GM19099 (cell line): Measurements from ENCODE around the gene CLMN.

Source experiments
- POLR2A ChIP-seq: IDR thresholded peaks from 3 replicates; pipeline ENCODE4 v1.6.1; 2011; ENCODE audit warnings: low read depth; ENCODE audit not compliant: insufficient read length; ENCODE audit errors: extremely low read depth

The CLMN gene

DNA sequence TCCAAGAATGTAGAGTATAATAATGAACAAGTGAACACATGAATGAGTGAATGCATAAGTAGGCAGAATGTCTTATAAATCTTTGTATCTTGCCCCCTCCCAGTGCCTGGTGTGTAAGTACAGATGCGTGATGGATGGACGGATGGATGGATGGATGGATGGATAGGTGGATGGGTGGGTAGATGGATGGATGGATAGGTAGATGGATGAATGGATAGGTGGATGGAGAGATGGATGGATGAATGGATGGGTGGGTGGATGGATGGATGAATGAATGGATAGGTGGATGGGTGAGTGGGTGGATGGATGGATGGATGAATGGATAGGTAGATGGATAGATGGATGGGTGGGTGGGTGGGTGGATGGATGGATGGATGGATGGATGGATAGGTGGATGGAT lies 74.4 kb downstream of the CLMN start:
- TF ChIP-seq POLR2A, result no peak

DNA sequence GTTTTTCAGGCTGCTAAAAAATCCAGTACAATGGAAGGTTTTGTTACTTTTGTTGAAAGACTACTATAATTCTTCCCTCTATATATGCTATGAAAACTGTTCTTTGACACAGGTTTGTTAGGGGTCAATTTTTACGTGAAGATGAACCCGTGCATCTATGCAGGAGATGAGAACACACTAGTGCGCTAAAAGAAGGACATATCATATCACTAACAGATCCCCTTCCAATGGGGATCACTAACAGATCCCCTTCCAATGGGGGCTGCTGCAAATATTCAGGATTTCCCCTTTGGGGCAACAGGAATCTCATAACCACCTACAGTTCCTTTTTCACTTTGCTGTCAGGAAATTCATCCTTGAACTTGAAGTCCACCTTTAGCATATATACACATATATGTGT lies 75.1 kb downstream of the CLMN start:
- no peak for TF ChIP-seq POLR2A

DNA sequence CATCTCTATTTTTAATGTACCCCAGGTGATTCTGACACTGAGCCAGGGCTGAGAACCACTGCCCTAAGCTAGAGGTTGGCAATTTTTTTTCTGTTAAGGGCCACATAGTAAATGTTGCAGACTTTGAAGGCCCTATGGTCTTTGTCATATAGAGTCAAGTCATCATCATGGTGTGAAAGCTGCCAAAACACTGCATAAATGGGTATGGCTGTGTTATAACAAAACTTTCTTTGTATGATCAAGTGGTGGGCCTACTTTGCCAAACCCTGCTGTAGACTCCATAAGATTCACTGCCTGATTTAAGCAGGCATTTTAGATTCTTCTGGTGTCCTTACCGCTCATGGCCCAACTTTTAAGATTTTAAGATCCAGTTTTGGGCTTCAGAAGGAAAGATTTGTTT lies 76.8 kb downstream of the CLMN start:
- TF ChIP-seq POLR2A, result no peak

DNA sequence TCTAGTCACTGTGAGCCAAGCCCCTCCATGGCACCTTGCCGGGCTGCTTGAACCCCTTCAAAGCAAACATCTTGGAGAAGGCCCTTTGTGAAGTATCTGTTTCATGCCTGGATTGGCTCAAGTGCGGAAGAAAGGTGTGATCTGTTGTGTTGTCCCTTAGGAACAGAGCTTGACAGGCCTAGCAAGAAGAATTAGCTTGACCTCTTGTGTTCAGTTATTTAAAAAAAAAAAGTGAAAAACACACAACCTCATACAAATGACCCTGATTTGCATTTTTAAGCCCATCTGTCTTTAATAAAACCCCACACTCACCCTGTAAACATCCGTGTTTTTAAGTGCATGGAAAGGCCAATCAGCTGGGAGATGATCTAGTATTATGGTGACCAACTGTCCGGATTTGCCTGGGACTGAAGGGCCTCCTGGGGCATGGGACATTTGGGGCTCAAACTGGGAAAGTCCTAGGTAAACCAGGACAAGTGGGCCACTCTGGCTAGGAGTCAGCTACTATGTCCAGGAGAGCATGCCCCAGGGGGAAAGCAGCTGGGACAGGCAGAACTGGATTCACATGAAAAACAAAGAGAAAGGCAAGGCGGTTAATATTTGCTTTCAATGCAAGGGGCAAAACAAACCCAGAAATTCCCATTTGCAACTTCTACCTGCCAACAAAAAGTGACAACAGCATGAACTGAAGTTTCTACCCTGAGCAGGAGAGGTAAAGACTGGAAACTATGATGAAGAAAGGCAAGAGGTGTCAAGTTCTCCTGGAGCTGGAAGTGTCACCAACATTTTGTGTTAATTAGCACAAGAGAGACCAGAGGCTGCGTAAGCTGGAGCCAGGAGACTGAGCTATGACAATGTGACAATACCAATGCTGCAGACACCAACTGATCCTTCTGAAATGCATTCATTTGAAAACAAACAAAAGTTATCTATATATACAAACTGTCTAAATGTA lies 78.6 kb downstream of the CLMN start:
- TF ChIP-seq POLR2A, result no peak

DNA sequence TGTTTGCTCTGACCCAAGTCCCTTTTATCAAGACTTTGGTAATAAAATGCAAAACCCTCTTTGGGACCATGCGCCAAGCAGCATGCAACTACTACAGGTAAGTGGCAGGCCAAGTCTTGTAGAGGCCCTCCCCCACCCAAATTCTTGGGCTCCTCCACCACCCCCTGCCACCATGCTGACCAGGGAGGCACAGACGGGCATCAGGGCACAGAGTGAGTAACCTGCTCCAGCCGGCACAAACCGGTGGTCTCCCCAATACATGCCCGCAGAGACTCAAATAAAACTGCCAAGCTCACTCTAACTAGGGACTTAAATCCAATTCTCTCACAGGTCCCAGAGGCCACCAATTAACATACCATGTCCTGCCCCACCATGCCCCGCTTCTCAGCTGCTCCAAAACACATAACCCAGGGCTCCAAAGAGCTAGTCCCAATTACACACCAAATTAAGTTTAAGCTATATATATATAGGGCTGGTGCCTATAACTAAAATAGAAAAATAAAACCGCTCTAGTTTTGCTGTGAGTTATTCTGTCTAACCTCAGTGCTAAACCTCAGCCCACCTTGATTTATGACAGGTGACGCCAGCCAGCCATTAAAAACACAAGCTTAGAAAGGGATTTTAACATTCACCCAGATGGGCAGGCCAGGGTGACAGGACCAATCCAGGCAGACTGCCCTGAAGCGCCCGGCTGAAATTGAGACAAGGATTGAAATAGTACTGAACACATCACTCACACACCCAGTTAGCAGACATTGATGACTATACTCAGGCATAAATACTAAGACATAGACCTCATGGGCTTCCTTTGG lies 81.0 kb downstream of the CLMN start:
- no peak for TF ChIP-seq POLR2A

DNA sequence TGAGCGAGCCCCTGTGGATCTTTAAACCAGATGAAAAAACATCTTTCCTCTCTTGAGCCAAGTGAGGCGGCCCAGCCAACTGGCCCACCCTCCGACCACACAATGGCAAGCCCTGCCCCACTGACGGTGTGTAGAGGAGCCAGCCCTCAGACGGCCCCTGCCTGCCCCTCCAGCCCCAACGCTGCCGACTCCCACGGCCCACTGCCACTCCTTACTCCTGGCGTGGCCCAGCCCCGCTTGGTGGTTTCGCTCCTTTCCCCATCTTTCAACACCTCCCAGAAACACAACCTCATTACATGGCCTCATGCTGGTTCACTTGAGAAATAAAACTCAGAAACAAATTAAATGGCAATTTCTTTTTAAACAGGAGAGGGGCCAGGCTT lies 81.8 kb downstream of the CLMN start:
- no peak for TF ChIP-seq POLR2A

DNA sequence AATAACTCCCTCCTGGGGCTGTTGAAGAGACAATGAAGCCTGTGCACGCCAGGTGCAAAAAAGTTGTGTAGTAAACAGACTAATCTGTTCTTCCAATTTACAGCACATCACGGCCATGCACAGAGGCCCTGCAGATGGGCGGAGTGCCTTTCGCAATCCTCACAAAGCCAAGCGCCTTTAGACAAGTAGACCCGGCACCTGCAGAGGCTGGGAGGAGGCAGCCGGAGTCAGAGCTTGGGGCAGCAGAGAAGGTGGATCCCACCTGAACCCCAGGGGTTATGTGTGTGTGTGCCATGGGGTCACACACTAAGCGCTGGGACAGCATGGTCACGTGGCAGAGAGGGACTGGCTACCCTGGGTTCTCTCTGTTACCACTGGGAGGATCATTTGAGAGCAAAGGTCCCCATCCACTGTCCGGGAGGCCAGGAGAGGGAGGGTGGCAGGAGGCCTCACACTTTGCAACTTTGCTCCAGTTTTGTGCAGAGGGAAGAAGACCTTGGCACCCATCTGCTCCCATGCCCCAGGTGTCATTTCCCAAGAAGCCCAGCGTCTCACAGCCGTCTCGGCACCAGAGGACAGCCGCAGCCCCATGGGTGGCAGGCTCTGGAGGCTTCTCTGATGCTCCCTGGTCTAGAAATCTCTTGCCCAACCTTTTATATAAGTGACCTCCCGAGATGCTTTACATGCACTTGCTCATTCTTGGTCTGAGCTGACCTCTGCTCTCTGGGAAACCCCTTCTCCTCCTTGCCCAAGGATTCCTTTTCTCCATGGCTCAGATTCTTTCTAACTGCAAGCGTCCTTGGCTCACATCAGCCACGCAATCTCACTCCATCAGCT lies 82.4 kb downstream of the CLMN start:
- no peak for TF ChIP-seq POLR2A

DNA sequence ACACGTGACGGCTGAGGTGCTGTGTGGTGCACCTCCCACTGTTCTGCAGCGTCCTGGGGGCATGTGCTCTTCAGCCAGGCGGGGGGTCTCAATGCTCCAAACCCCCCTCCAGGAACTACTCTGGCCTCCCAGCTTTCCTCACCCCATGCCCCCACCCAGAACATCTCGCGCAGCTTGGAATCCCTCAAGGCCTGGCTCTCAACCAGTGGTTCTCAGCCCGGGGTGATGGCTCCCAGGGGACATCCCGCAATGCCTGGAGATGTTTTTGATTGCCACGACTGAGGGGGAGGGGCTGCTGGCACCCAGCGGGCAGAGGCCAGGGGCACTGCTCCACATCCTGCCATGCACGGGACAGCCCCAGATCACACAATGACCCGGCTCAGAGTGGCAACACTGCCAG lies 83.5 kb downstream of the CLMN start:
- TF ChIP-seq POLR2A, result no peak

DNA sequence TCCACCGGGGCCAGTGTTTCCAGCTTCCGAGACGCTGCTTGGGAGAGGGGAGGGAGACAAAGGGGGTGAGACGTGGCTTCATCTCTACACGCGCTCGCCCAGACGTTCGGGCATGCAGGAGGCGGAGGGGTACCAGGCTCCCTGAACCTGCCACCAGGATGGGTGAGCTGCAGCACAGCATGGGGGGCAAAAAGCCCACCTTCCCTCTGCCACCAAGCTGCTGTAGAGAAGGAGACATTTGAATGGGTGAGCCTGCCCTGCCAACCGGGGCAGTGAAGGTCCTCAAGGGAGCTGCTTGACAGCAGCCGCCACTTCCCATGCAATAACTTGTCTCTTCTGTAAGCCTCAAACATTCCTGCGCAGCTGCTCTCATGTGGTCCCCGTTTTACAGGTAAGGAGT lies 83.9 kb downstream of the CLMN start:
- TF ChIP-seq POLR2A, result no peak

DNA sequence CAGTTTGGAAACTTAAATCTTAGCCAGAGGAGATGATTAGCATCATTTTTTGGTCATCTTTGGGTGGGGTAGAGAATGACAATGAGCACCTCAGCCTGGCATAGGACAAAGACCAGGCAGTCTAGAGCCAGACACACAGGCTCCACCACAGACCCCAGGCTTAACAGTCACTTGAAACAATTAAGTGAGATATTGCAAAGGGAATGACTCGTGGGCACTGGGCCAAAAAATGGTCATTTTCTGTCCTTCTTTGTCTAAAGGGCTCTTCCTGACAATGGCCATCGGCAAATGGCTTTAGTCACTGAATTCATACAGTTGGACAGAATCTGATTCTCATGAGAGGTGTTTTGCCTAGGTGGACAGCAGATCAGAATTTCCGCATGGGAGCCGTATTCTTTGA lies 84.4 kb downstream of the CLMN start:
- no peak for TF ChIP-seq POLR2A

DNA sequence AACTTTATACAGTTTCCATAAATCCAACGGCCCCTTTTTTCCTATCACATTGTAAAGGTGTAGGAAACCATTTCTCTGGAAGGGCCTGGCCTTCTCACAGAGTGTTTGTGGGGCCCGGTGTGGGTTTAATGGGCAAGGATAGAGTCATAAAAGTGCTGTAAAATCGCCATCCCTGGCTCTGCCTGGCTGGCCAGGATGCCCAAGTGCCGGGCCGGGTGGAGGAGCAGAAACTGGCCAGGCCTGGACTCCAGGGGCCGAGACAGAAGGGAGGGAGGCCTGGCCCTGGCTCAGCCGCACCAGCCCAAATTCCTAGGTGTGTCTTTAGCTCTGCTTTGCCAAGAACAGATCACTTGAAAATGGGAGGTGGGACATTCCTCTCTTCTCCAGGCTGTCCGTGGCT lies 85.3 kb downstream of the CLMN start:
- TF ChIP-seq POLR2A, result no peak

DNA sequence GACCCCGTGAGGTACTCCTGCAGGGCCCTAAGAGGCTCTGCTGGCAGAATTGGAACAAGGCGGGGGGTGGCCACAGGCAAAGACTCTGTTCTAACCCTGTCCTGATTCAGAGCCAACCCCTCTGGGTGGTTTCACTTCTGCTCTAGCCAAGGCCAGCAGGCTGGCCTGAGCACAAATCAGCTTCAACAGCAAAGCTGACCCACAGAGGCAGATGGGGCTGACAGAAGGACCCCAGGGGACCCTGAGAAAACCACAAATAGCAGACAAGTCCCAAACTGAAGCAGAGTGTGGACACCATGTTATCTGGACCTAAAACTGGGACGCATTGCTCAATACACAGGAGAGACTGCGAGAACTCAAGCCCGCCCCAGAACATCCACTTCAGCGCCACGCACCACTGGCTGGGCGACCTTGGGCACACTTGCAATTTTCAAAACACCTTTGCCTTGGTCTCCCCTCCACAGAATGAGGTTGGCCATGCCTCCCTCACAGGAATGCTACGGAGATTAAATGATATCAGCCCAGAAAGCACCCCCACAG lies 85.9 kb downstream of the CLMN start:
- peak; percentile 14 for TF ChIP-seq POLR2A

DNA sequence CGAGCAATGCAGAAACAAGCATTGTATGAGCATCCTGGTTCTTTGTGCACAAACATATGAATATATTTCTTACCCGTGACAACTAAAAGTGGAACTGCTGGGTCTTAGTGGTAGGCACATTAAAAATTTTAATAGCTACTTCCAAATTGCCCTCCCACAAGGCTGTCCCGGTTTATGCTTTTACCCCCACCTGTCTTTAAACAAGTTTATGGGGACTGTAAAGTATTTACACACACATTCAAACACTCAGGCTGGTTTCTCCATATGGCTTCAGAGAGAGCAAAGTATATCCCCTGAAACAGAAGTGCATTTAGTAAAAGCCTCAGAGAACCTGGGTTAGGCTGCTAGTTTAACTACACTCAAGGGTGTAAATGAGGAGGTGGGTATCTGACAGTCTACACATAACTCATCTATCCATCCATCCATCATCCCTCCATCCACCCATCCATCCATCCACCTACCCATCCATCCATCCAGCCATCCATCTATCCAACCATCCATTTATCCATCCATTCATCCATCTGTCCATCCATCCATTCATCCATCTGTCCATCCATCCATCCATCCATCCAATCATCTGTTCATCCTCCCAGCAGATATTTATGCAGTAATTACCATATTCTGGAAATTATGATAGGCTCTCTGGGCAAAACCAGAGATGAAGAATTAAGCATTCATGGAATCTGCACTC lies 86.7 kb downstream of the CLMN start:
- no peak for TF ChIP-seq POLR2A

DNA sequence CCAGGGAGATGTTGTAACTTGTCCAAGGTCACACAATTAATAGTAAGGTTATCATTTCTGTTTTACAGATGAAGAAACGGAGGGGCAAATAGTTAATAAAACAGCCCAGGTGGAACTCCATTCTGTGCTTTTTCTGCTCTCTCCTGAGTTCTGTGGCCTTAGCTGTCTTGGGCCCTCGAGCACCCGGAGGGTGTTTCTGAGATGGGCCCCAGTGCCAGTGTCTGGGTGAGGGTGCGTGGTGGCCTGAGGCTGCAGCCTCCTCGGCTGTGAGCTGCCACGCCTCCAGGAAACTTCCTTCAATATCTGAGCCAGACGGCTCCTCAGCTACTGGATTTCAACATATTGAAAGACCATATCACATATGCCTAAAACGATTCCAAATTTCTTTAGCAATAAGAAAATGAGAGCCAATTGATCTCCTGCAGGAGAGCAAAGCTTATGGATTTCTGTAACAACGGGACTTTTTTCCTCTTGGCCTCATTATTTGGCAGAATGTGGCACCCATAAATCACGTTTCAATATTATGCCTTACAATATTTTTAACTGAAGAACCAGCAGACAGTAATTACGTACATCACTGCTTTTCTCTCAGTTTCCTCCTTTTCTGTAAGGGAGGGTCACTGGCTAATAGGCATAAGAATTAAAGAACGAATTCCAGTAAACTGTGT lies 87.6 kb downstream of the CLMN start:
- TF ChIP-seq POLR2A, result no peak
